Mucosa of rectum (tissue), 2 donors: ENCODE measurements around the gene TMEM106B.
"Not testable (repeated sequence)": the region's sequence is repeated elsewhere in the genome, so short reads cannot be mapped to it uniquely, and the experiment has no call there.

ENCODE experiments used
- H3K27ac ChIP-seq, 2 donors: one replicate each; pipeline ENCODE4 v1.7.0; 2013; ENCODE audit warnings: inconsistent platforms in 2 of 2, low read depth in 2 of 2, low read length in 2 of 2
- H3K27me3 ChIP-seq, 2 donors: one replicate each; pipeline ENCODE4 v1.7.0; 2013; ENCODE audit warnings: low read length in 2 of 2; ENCODE audit not compliant: control insufficient read depth in 2 of 2, insufficient read depth in 2 of 2
- H3K36me3 ChIP-seq, 2 donors: one replicate each; pipeline ENCODE4 v1.7.0; 2013; ENCODE audit warnings: low read length in 2 of 2; ENCODE audit not compliant: control insufficient read depth in 2 of 2, insufficient read depth in 2 of 2
- H3K4me1 ChIP-seq, 2 donors: one replicate each; pipeline ENCODE4 v1.7.0; 2013; ENCODE audit warnings: low read length in 2 of 2, mild to moderate bottlenecking in 1 of 2; ENCODE audit not compliant: control insufficient read depth in 2 of 2, insufficient read depth in 2 of 2
- H3K4me3 ChIP-seq, 2 donors: one replicate each; pipeline ENCODE4 v1.7.0; 2013; ENCODE audit warnings: low read length in 2 of 2
- H3K9ac ChIP-seq, 2 donors: one replicate each; pipeline ENCODE4 v1.7.0; 2013; ENCODE audit warnings: low read length in 2 of 2, low read depth in 1 of 2, mild to moderate bottlenecking in 1 of 2
- H3K9me3 ChIP-seq, 2 donors: one replicate each; pipeline ENCODE4 v1.7.0; 2013; ENCODE audit warnings: low read length in 2 of 2; ENCODE audit not compliant: control insufficient read depth in 2 of 2
- donor health status: healthy.
- donor health status: Normal muscosa, but diverticular disease.

TMEM106B gene

GRCh38 chr7:12211054-12211710 lies at the start of gene TMEM106B:
TSS of gene TMEM106B (plus strand) at chr7:12211294. CDS start at chr7:12214811, 3,517 bp downstream.
- peak within 1 kb of the TSS; percentile 90 to 98 for H3K27ac ChIP-seq

GRCh38 chr7:12162415-12163113 lies 48.5 kb upstream of the TMEM106B start:
- no peaks in the 10 kb centered on the region for H3K4me1 ChIP-seq
- no peak overlapping the region for H3K27ac ChIP-seq
- no peaks in the 10 kb centered on the region for H3K36me3 ChIP-seq
- H3K9ac ChIP-seq: no peak overlapping the region
- H3K9me3 ChIP-seq: no peaks in the 10 kb centered on the region
- no peaks in the 10 kb centered on the region for H3K27me3 ChIP-seq
- no peak overlapping the region for H3K4me3 ChIP-seq

More at GRCh38 chr7:12211054-12211710, at the start of gene TMEM106B:
- H3K4me1 ChIP-seq: peaks cover 4 to 10% of the 10 kb centered on the region in 2 donors
- no peaks in the 10 kb centered on the region for H3K9me3 ChIP-seq
- H3K27me3 ChIP-seq: no peaks in the 10 kb centered on the region
- H3K36me3 ChIP-seq: peaks cover 5% of the 10 kb centered on the region in 2 donors
- peak within 1 kb of the TSS; percentile 88 to 95 for H3K4me3 ChIP-seq
- peak within 1 kb of the TSS; percentile 94 to 99 for H3K9ac ChIP-seq

GRCh38 chr7:12168065-12168464 lies 43.0 kb upstream of the TMEM106B start:
- H3K9ac ChIP-seq, H3K4me3 ChIP-seq, H3K27ac ChIP-seq, H3K9me3 ChIP-seq, H3K27me3 ChIP-seq, H3K4me1 ChIP-seq, H3K36me3 ChIP-seq: not testable (repeated sequence)

DNA sequence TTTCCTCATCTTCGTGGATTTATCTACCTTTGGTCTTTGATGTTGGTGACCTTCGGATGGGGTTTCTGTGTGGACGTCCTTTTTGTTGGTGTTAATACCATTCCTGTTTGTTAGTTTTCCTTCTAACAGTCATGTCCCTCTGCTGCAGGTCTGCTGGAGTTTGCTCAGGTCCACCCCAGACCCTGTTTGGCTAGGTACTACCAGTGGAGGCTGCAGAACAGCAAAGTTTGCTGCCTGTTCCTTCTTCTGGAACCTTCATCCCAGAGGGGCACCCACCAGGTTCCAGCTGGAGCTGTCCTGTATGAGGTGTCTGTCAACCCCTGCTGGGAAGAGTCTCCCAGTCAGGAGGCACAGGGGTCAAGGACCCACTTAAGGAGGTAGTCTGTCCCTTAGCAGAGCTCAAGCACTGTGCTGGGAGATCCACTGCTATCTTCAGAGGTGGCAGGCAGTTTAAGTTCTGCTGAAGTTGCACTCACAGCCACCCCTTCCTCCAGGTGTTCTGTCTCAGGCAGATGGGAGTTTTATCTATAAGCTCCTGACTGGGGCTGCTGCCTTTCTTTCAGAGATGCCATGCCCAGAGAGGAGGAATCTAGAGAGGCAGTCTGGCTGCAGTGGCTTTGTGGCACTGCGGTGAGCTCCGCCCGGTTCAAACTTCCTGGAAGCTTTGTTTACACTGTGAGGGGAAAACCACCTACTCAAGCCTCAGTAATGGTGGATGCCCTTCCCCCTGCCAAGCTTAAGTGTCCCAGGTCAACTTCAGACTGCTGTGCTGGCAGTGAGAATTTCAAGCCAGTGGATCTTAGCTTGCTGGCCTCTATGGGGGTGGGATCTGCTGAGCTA lies 40.9 kb upstream of the TMEM106B start:
- H3K27ac ChIP-seq, H3K4me1 ChIP-seq, H3K9me3 ChIP-seq, H3K4me3 ChIP-seq, H3K9ac ChIP-seq, H3K27me3 ChIP-seq, H3K36me3 ChIP-seq: not testable (repeated sequence)

DNA sequence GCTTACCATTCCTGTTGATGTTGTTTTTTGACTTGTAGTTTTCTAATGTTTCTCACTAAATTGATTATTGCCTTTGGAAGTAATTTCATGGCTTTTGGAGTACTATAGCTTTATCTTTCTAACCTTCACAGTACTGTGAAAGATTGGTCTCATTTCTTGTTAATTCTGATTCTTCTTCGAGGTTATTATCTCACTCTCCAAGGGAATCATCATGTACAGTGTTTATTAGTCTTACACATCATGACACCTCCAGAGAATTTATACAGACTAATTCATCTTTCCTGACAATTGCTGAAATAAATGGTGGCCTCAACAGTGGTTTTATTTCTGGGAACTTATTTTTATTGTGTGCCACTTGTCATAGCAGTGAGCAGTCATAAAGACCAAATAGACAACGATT lies 37.4 kb upstream of the TMEM106B start:
- H3K9me3 ChIP-seq: no peaks in the 10 kb centered on the region
- peaks cover 0 to 5% of the 10 kb centered on the region in 2 donors for H3K4me1 ChIP-seq
- H3K27ac ChIP-seq: no peak overlapping the region
- H3K4me3 ChIP-seq: no peak overlapping the region
- H3K27me3 ChIP-seq: no peaks in the 10 kb centered on the region
- no peaks in the 10 kb centered on the region for H3K36me3 ChIP-seq
- H3K9ac ChIP-seq: no peak overlapping the region

GRCh38 chr7:12174931-12175330 lies 36.2 kb upstream of the TMEM106B start:
- H3K27me3 ChIP-seq: no peaks in the 10 kb centered on the region
- no peak overlapping the region for H3K4me3 ChIP-seq
- H3K4me1 ChIP-seq: peaks cover 0 to 5% of the 10 kb centered on the region in 2 donors
- no peaks in the 10 kb centered on the region for H3K9me3 ChIP-seq
- H3K27ac ChIP-seq: no peak overlapping the region
- no peak overlapping the region for H3K9ac ChIP-seq
- H3K36me3 ChIP-seq: no peaks in the 10 kb centered on the region

DNA sequence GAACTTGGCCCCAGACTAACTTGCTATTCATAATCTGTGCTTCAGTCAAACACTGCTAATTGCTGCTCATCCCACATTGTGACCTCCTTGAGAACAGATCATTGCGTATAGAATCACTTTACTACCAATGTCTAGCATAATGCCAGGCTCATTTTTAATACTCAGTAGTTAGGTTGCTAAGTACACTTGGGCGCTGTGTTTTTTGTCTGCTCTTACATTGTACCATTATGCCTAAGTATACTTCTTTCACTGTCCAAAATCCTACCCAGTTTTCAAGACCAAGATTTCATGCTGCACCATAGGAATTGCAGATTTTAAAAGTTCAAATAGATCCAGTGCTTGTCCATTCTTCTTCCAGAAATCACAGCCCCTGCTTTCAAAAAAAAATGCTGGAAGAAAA lies 32.8 kb upstream of the TMEM106B start:
- H3K27me3 ChIP-seq: no peaks in the 10 kb centered on the region
- H3K9ac ChIP-seq: no peak overlapping the region
- H3K9me3 ChIP-seq: no peaks in the 10 kb centered on the region
- H3K4me3 ChIP-seq: no peak overlapping the region
- no peak overlapping the region for H3K27ac ChIP-seq
- H3K36me3 ChIP-seq: no peaks in the 10 kb centered on the region
- no peaks in the 10 kb centered on the region for H3K4me1 ChIP-seq

DNA sequence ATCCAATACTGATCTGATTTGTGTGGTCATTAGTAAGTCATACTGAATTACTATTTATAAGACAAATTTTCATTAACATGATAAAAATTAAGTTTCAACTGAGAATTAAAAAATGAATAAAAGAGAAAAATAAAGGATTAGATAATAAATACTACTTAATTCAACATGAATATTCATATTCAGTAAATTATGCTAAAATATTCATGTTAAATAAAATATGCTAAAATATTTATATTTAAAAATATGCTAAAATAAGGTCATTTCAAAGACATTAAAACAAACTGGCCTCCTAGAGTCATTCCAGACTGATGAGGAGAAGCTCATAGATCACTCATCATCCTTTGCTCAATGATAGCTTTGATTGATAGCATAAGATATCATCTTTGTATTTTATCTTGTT lies 16.7 kb upstream of the TMEM106B start:
- Histone ChIP-seq H3K4me1 (no peaks in the 10 kb centered on the region), H3K9me3 (no peaks in the 10 kb centered on the region), H3K36me3 (no peaks in the 10 kb centered on the region), H3K27ac (no peak overlapping the region), H3K4me3 (no peak overlapping the region), H3K27me3 (no peaks in the 10 kb centered on the region), H3K9ac (no peak overlapping the region)

DNA sequence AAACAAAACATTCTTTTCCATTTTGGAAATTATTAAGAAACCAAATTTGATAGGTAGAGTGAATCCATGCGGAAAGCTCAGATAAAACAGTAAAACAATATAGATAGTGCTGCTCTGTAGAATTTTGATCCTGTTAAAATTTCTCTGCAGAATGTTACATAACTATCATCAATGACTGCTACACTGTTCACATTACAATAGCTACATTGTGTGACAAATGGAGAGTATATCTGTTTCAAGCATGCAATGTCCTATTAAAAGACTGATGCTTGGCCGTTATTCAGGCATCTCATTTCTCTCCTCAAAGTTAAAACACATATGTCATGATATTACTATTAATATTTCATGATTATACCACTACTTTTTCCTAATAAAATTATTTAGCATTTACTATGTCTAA lies 14.7 kb upstream of the TMEM106B start:
- Histone ChIP-seq H3K36me3 (no peaks in the 10 kb centered on the region), H3K9me3 (no peaks in the 10 kb centered on the region), H3K27me3 (no peaks in the 10 kb centered on the region), H3K4me3 (no peak overlapping the region), H3K4me1 (no peaks in the 10 kb centered on the region), H3K27ac (no peak overlapping the region), H3K9ac (no peak overlapping the region)

GRCh38 chr7:12199363-12199762 lies 11.7 kb upstream of the TMEM106B start:
- Histone ChIP-seq H3K9me3 (no peaks in the 10 kb centered on the region), H3K27ac (no peak overlapping the region), H3K9ac (no peak overlapping the region), H3K27me3 (no peaks in the 10 kb centered on the region), H3K4me1 (no peaks in the 10 kb centered on the region), H3K36me3 (no peaks in the 10 kb centered on the region), H3K4me3 (no peak overlapping the region)
